HCT116 (cell line): ENCODE results near the gene VPS33A. TPM values are rescaled to one million over a fixed set of nuclear protein-coding genes. Genes with fewer than 3 reads are reported as not detected.

Source experiments
- ATAC-seq: fragments of 200-7000 bp; cut with Tn5 transposase; 2 replicates; pipeline ENCODE4 v1.9.1; 2020; ENCODE audit warnings: mild to moderate bottlenecking, moderate library complexity
- BruUV-seq: library from RNA; stranded (reverse); fragments of 400-500 nt; replicated peaks from 2 replicates; lab custom pipeline; 2021; lab: Mats Ljungman, UMichigan
- CTCF ChIA-PET: fragments of 300-600 bp; sonication (Branson Sonifier 250); formaldehyde crosslinking; loops from one replicate; lab custom pipeline; 2021; ENCODE audit warnings: antibody characterized with exemption; lab: Charles Lee
- POLR2A ChIA-PET: fragments of 300-600, 350-600 bp; sonication (Branson Sonifier 250); formaldehyde crosslinking; loops from one replicate; lab custom pipeline; 2021; ENCODE audit warnings: antibody characterized with exemption; lab: Charles Lee
- RAD21 ChIA-PET, 2 experiments: fragments of 300-600 bp; sonication (Branson Sonifier 250); formaldehyde crosslinking; loops; one replicate each; lab custom pipeline; 2023; ENCODE audit warnings: low total read pairs in 2 of 2; ENCODE audit not compliant: uncharacterized antibody in 2 of 2, unreplicated experiment in 2 of 2, low non-redundant PET in 1 of 2; lab: Charles Lee
- DNase-seq: peaks from one replicate; pipeline ENCODE4 v3.0.0-alpha.2; 2010; ENCODE audit warnings: low read depth, low spot score
- H2AFZ ChIP-seq: fragments of 200-600 bp; shearing (Covaris generic), sonication (generic); 2 replicates; pipeline ENCODE4 v1.6.1; 2017; ENCODE audit warnings: low read depth, mixed run types, mixed read lengths, antibody characterized with exemption, low read length; ENCODE audit not compliant: poor library complexity, severe bottlenecking
- H3K27ac ChIP-seq: 2 replicates; pipeline ENCODE4 v1.5.1; 2012; ENCODE audit warnings: low read depth, low read length
- H3K27me3 ChIP-seq: fragments of 200-600 bp; sonication (generic); 2 replicates; pipeline ENCODE4 v1.6.1; 2016; ENCODE audit warnings: mixed run types, low read length, mixed read lengths; ENCODE audit not compliant: insufficient read depth
- H3K36me3 ChIP-seq, 2 experiments: fragments of 200-500 bp in 1 of 2; fragments of 200-600 bp in 1 of 2; sonication (Bioruptor generic) in 1 of 2; sonication (generic) in 1 of 2; 2 replicates each; pipeline versions ENCODE4 v1.5.1 to v1.6.1; 2014 to 2016; ENCODE audit warnings: low read length in 2 of 2, inconsistent platforms in 1 of 2, mixed read lengths in 1 of 2, mixed run types in 1 of 2; ENCODE audit not compliant: insufficient read depth in 2 of 2, control insufficient read depth in 1 of 2
- H3K4me1 ChIP-seq, 2 experiments: fragments of 200-600 bp in 1 of 2; sonication (generic) in 1 of 2; 2 replicates each; pipeline versions ENCODE4 v1.5.1 to v1.6.1; 2012 to 2017; ENCODE audit warnings: low read length in 2 of 2, inconsistent platforms in 1 of 2, mild to moderate bottlenecking in 1 of 2, mixed read lengths in 1 of 2, mixed run types in 1 of 2, moderate library complexity in 1 of 2; ENCODE audit not compliant: insufficient read depth in 2 of 2, control insufficient read depth in 1 of 2
- H3K4me2 ChIP-seq: fragments of 200-600 bp; sonication (generic); 2 replicates; pipeline ENCODE4 v1.6.1; 2017; ENCODE audit warnings: mixed run types, low read length, mixed read lengths
- H3K4me3 ChIP-seq, 2 experiments: fragments of 200-600 bp in 1 of 2; sonication (generic) in 1 of 2; replicated peaks in 1 of 2; 2 replicates each; pipeline ENCODE4 v1.5.1; 2011 to 2016; ENCODE audit warnings: low read length in 2 of 2, control low read depth in 1 of 2, low read depth in 1 of 2, mild to moderate bottlenecking in 1 of 2, mixed read lengths in 1 of 2, mixed run types in 1 of 2
- H3K79me2 ChIP-seq: fragments of 200-600 bp; sonication (generic); 2 replicates; pipeline ENCODE4 v1.6.1; 2017; ENCODE audit warnings: mild to moderate bottlenecking, mixed run types, low read length, moderate library complexity, mixed read lengths; ENCODE audit not compliant: insufficient read depth
- H3K9ac ChIP-seq: fragments of 200-600 bp; sonication (generic); 2 replicates; pipeline ENCODE4 v1.6.1; 2016; ENCODE audit warnings: low read length, mixed read lengths
- H3K9me2 ChIP-seq: fragments of 200-600 bp; sonication (generic), shearing (Covaris generic); 2 replicates; pipeline ENCODE4 v1.6.1; 2017; ENCODE audit warnings: mixed run types, mild to moderate bottlenecking, moderate library complexity; ENCODE audit not compliant: insufficient read depth
- H3K9me3 ChIP-seq, 2 experiments: fragments of 200-500 bp in 1 of 2; fragments of 200-600 bp in 1 of 2; sonication (Bioruptor generic) in 1 of 2; sonication (generic) in 1 of 2; 2 replicates each; pipeline ENCODE4 v1.6.1; 2014 to 2017; ENCODE audit warnings: low read length in 2 of 2, mixed read lengths in 2 of 2, inconsistent platforms in 1 of 2, low read depth in 1 of 2, mild to moderate bottlenecking in 1 of 2, mixed run types in 1 of 2, moderate library complexity in 1 of 2; ENCODE audit not compliant: control insufficient read depth in 1 of 2, insufficient read depth in 1 of 2
- H4K20me1 ChIP-seq: fragments of 200-600 bp; sonication (generic), shearing (Covaris generic); 2 replicates; pipeline ENCODE4 v1.6.1; 2017; ENCODE audit warnings: mixed run types, mild to moderate bottlenecking, moderate library complexity; ENCODE audit not compliant: insufficient read depth
- CBX3 ChIP-seq: IDR thresholded peaks from 2 replicates; pipeline ENCODE4 v1.6.1; 2012; ENCODE audit warnings: low read depth
- CTCF ChIP-seq, 3 experiments: fragments of 200-600 bp in 1 of 3; sonication (generic) in 1 of 3; IDR thresholded peaks in 2 of 3; conservative IDR thresholded peaks in 1 of 3; 2 replicates each; pipeline ENCODE4 v1.5.1; 2012 to 2017; ENCODE audit warnings: low read depth in 2 of 3, low read length in 2 of 3, antibody characterized with exemption in 1 of 3, borderline replicate concordance in 1 of 3, control low read depth in 1 of 3, mild to moderate bottlenecking in 1 of 3, mixed read lengths in 1 of 3, mixed run types in 1 of 3, moderate library complexity in 1 of 3; ENCODE audit not compliant: insufficient read depth in 1 of 3
- EGR1 ChIP-seq: IDR thresholded peaks from 2 replicates; pipeline ENCODE4 v1.6.1; 2012; ENCODE audit warnings: low read depth
- EZH2phosphoT487 ChIP-seq: fragments of 200-600 bp; IDR thresholded peaks from 2 replicates; pipeline ENCODE4 v1.6.1; 2018; ENCODE audit warnings: antibody characterized with exemption, borderline replicate concordance
- POLR2A ChIP-seq: IDR thresholded peaks from 2 replicates; pipeline ENCODE4 v1.7.0; 2011; ENCODE audit warnings: borderline replicate concordance; ENCODE audit not compliant: insufficient read depth, insufficient read length; ENCODE audit errors: extremely low read depth
- POLR2AphosphoS5 ChIP-seq: IDR thresholded peaks from 2 replicates; pipeline ENCODE4 v1.6.1; 2011; ENCODE audit warnings: mild to moderate bottlenecking, low read depth, low read length, moderate library complexity
- SIN3A ChIP-seq: IDR thresholded peaks from 2 replicates; pipeline ENCODE4 v1.6.1; 2012; ENCODE audit warnings: low read depth
- SRF ChIP-seq: IDR thresholded peaks from 2 replicates; pipeline ENCODE4 v1.6.1; 2012; ENCODE audit warnings: low read depth
- TCF7L2 ChIP-seq: IDR thresholded peaks from 2 replicates; pipeline ENCODE4 v1.7.0; 2011; ENCODE audit warnings: borderline replicate concordance, inconsistent platforms; ENCODE audit not compliant: insufficient read depth, insufficient read length; ENCODE audit errors: extremely low read depth
- YY1 ChIP-seq: IDR thresholded peaks from 2 replicates; pipeline ENCODE4 v1.6.1; 2011; ENCODE audit warnings: low read length, low read depth, moderate library complexity, mild to moderate bottlenecking; ENCODE audit not compliant: insufficient replicate concordance; ENCODE audit errors: extremely low read depth
- ZFX ChIP-seq: fragments of 450-650 bp; IDR thresholded peaks from 2 replicates; pipeline ENCODE4 v1.6.1; 2017
- ZNF274 ChIP-seq: fragments of 200-500 bp; sonication (Bioruptor generic); IDR thresholded peaks from 2 replicates; pipeline ENCODE4 v1.6.1; 2014; ENCODE audit warnings: mild to moderate bottlenecking, low read depth, low read length, inconsistent platforms
- intact Hi-C: fragments of 100-400 bp; cut with micrococcal nuclease; formaldehyde crosslinking; loops from 2 replicates; pipeline ENCODE4 v1.10.0; 2022
- total RNA-seq: library from RNA; stranded (reverse); gene quantifications from one replicate; pipeline ENCODE4 v1.2.1, GENCODE V29; 2021; ENCODE audit not compliant: unreplicated experiment
- TF ChIP-seq, protein P1 (sequence below): IDR thresholded peaks from 2 replicates; pipeline ENCODE4 v1.6.1; 2012
- TF ChIP-seq, protein P2 (sequence below): IDR thresholded peaks from 2 replicates; pipeline ENCODE4 v1.6.1; 2012
- TF ChIP-seq, protein P3 (sequence below): IDR thresholded peaks from 2 replicates; pipeline ENCODE4 v1.6.1; 2012; ENCODE audit warnings: low read depth

Gene VPS33A
- total RNA-seq, 1 experiment from 2014 or later, result 19.4 TPM

DNA sequence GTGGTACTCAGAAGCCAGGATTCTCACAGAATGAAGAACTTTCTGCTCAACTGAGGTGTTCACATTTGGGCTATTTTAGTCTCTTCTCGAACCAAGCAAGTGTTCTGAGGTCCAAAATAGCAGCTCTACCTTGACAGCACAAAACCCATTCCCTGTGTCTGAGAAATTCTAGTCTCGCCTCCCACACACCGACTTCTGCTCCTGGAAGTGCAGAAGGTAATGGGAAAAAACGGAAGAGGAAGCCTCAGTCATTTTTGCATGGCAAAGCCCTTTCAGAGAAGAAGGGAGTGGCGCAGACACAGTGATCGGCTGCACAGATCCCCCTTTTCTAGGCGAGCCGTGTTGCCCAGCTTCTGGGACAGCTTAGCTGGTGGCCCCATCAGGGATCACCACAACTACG is 31.2 kb upstream of the VPS33A start:
- no peak for DNase-seq
- Histone ChIP-seq H3K9ac (no peak overlapping the region), H3K27me3 (no peaks in the 10 kb centered on the region), H3K36me3 (0 out of 4 replicates have a peak, but pooled peaks cover 0 to 2% of the 10 kb centered on the region in 2 experiments), H3K9me3 (no peaks in the 10 kb centered on the region), H3K4me1 (no peaks in the 10 kb centered on the region), H3K9me2 (no peaks in the 10 kb centered on the region), H3K27ac (no peak overlapping the region), H4K20me1 (no peaks in the 10 kb centered on the region), H3K79me2 (no peaks in the 10 kb centered on the region), H3K4me2 (no peak overlapping the region), H3K4me3 (no peak overlapping the region), H2AFZ (no peak overlapping the region)
- ATAC-seq, result no peak
- intact Hi-C loops, result no loop called here
- CTCF ChIA-PET, result no interaction called here
- no peak for TF ChIP-seq CTCF (IDR thresholded peaks at IDR 0.05 in 2 of 3, conservative IDR thresholded peaks at IDR 0.05 in 1 of 3; ENCODE audit: borderline replicate concordance in 1 of 3, insufficient read depth in 1 of 3, low read depth in 2 of 3, low read length in 2 of 3)
- no peak for TF ChIP-seq CBX3
- no peak for TF ChIP-seq ZFX
- no peak for TF ChIP-seq SRF
- TF ChIP-seq SIN3A, result no peak
- TF ChIP-seq, protein P1, sequence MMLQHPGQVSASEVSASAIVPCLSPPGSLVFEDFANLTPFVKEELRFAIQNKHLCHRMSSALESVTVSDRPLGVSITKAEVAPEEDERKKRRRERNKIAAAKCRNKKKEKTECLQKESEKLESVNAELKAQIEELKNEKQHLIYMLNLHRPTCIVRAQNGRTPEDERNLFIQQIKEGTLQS, result no peak
- TF ChIP-seq, protein P2, sequence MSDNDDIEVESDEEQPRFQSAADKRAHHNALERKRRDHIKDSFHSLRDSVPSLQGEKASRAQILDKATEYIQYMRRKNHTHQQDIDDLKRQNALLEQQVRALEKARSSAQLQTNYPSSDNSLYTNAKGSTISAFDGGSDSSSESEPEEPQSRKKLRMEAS, result no peak
- TF ChIP-seq EZH2phosphoT487, result no peak
- TF ChIP-seq ZNF274, result no peak
- TF ChIP-seq POLR2AphosphoS5, result no peak
- no peak for TF ChIP-seq YY1
- no peak for TF ChIP-seq TCF7L2
- TF ChIP-seq EGR1, result no peak
- TF ChIP-seq POLR2A, result no peak
- TF ChIP-seq, protein P3, sequence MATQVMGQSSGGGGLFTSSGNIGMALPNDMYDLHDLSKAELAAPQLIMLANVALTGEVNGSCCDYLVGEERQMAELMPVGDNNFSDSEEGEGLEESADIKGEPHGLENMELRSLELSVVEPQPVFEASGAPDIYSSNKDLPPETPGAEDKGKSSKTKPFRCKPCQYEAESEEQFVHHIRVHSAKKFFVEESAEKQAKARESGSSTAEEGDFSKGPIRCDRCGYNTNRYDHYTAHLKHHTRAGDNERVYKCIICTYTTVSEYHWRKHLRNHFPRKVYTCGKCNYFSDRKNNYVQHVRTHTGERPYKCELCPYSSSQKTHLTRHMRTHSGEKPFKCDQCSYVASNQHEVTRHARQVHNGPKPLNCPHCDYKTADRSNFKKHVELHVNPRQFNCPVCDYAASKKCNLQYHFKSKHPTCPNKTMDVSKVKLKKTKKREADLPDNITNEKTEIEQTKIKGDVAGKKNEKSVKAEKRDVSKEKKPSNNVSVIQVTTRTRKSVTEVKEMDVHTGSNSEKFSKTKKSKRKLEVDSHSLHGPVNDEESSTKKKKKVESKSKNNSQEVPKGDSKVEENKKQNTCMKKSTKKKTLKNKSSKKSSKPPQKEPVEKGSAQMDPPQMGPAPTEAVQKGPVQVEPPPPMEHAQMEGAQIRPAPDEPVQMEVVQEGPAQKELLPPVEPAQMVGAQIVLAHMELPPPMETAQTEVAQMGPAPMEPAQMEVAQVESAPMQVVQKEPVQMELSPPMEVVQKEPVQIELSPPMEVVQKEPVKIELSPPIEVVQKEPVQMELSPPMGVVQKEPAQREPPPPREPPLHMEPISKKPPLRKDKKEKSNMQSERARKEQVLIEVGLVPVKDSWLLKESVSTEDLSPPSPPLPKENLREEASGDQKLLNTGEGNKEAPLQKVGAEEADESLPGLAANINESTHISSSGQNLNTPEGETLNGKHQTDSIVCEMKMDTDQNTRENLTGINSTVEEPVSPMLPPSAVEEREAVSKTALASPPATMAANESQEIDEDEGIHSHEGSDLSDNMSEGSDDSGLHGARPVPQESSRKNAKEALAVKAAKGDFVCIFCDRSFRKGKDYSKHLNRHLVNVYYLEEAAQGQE, result no peak
- POLR2A ChIA-PET, result no interaction called here
- no TSS peak for BruUV-seq
- RAD21 ChIA-PET, result no interaction called here
